Upper lobe of right lung (tissue), 1 donor: ENCODE results near the gene CEACAM1. TPM values are rescaled to one million over a fixed set of nuclear protein-coding genes. Genes with fewer than 3 reads are reported as not detected.
A peak's percentile ranks its signal among the peaks of the same experiment; 100 is the strongest.
"Not testable (repeated sequence)": the region's sequence is repeated elsewhere in the genome, so short reads cannot be mapped to it uniquely, and the experiment has no call there.

Source experiments
- ATAC-seq: fragments of 200-7000 bp; cut with Tn5 transposase; one replicate; pipeline ENCODE4 v1.9.1; 2020; ENCODE audit warnings: mild to moderate bottlenecking, moderate library complexity
- DNase-seq: peaks from one replicate; pipeline ENCODE4 v3.0.0-alpha.2; 2020
- H3K27ac ChIP-seq: fragments of 200-600 bp; one replicate; pipeline ENCODE4 v1.8.0; 2022
- H3K27me3 ChIP-seq: fragments of 200-600 bp; one replicate; pipeline ENCODE4 v1.8.0; 2022; ENCODE audit warnings: mild to moderate bottlenecking
- H3K36me3 ChIP-seq: fragments of 200-600 bp; one replicate; pipeline ENCODE4 v1.8.0; 2022
- H3K4me1 ChIP-seq: fragments of 200-600 bp; one replicate; pipeline ENCODE4 v1.8.0; 2022
- H3K4me3 ChIP-seq: fragments of 200-600 bp; one replicate; pipeline ENCODE4 v1.8.0; 2022; ENCODE audit warnings: mild to moderate bottlenecking
- H3K9me3 ChIP-seq: fragments of 200-600 bp; one replicate; pipeline ENCODE4 v1.8.0; 2022
- CTCF ChIP-seq: fragments of 200-600 bp; IDR thresholded peaks from one replicate; pipeline ENCODE4 v1.8.0; 2022; ENCODE audit warnings: antibody characterized with exemption
- intact Hi-C: fragments of 100-400 bp; cut with DNase I; formaldehyde crosslinking; loops from one replicate; pipeline ENCODE4 v1.11.0; 2022
- total RNA-seq: library from RNA; stranded (reverse); fragmentation: NEBNext Ultra II Directional; extraction: Animal tissue kit (Norgen Biotek cat#: 25700); gene quantifications from one replicate; pipeline ENCODE4 v1.2.1, GENCODE V29; 2021
- donor health status: DM: no; HTN: yes; CAD: no; lungs with severe emphysema.

CEACAM1 gene
- total RNA-seq, 1 donor from 2014 or later = 13.1 TPM

- peak; percentile 46 for ATAC-seq
- TF ChIP-seq CTCF = no peak
- Histone ChIP-seq H3K4me3 (no peak overlapping the region), H3K4me1 (no peaks in the 10 kb centered on the region), H3K9me3 (no peaks in the 10 kb centered on the region), H3K36me3 (no peaks in the 10 kb centered on the region), H3K27me3 (no peaks in the 10 kb centered on the region), H3K27ac (no peak overlapping the region)
- DNase-seq = no peak
- intact Hi-C loops = no loop called here
Measured at GRCh38 chr19:42467183-42467760, 61.0 kb downstream of the CEACAM1 start.

- no peaks in the 10 kb centered on the region for H3K4me1 ChIP-seq
- ATAC-seq = peak; percentile 45
- intact Hi-C loops = no loop called here
- H3K27ac ChIP-seq = no peak overlapping the region
- no peak for DNase-seq
- H3K4me3 ChIP-seq = no peak overlapping the region
- TF ChIP-seq CTCF = no peak
- no peaks in the 10 kb centered on the region for H3K9me3 ChIP-seq
- no peaks in the 10 kb centered on the region for H3K27me3 ChIP-seq
- H3K36me3 ChIP-seq = no peaks in the 10 kb centered on the region
Measured at GRCh38 chr19:42466521-42467182, 61.6 kb downstream of the CEACAM1 start.

- ATAC-seq (no peak), DNase-seq (no peak)
- Histone ChIP-seq H3K4me3 (no peak overlapping the region), H3K36me3 (no peaks in the 10 kb centered on the region), H3K9me3 (no peaks in the 10 kb centered on the region), H3K27me3 (no peaks in the 10 kb centered on the region), H3K4me1 (no peaks in the 10 kb centered on the region), H3K27ac (no peak overlapping the region)
- no peak for TF ChIP-seq CTCF
- intact Hi-C loops = no loop called here
Measured at GRCh38 chr19:42465827-42466280, 62.4 kb downstream of the CEACAM1 start.

GRCh38 chr19:42461700-42462324 is 66.5 kb downstream of the CEACAM1 start:
- no peak for TF ChIP-seq CTCF
- Histone ChIP-seq H3K27ac (no peak overlapping the region), H3K36me3 (no peaks in the 10 kb centered on the region), H3K4me3 (no peak overlapping the region), H3K27me3 (no peaks in the 10 kb centered on the region), H3K4me1 (no peaks in the 10 kb centered on the region), H3K9me3 (no peaks in the 10 kb centered on the region)
- DNase-seq (no peak), ATAC-seq (no peak)
- intact Hi-C loops = no loop called here

GRCh38 chr19:42461231-42461630 is 67.0 kb downstream of the CEACAM1 start:
- intact Hi-C loops, DNase-seq, H3K36me3 ChIP-seq, H3K27ac ChIP-seq, H3K4me3 ChIP-seq, H3K27me3 ChIP-seq, H3K9me3 ChIP-seq, ATAC-seq, H3K4me1 ChIP-seq: not testable (repeated sequence)

- DNase-seq (no peak), ATAC-seq (no peak)
- TF ChIP-seq CTCF = no peak
- Histone ChIP-seq H3K4me1 (peaks cover 8% of the 10 kb centered on the region), H3K27ac (no peak overlapping the region), H3K36me3 (no peaks in the 10 kb centered on the region), H3K4me3 (no peak overlapping the region), H3K9me3 (no peaks in the 10 kb centered on the region), H3K27me3 (no peaks in the 10 kb centered on the region)
- intact Hi-C loops = no loop called here
Measured at GRCh38 chr19:42459926-42460325, 68.4 kb downstream of the CEACAM1 start.
